ENCODE measurements around the gene HEATR3.
A peak's percentile ranks its signal among the peaks of the same experiment; 100 is the strongest.

The HEATR3 gene

GRCh38 chr16:50065624-50066481 is at the start of gene HEATR3:
Gene HEATR3 (plus strand): TSS chr16:50065970. CDS start chr16:50066132, 162 bp downstream.
- DNase-seq (ENCODE audit: insufficient read length, low spot score) (peak; percentile 96), FAIRE-seq (no peak)
- TF ChIP-seq POLR2A (IDR thresholded peaks at IDR 0.05; ENCODE audit: low read depth, low read length): peak; percentile 94

GRCh38 chr16:50017553-50017952 is 48.2 kb upstream of the HEATR3 start:
- DNase-seq (ENCODE audit: insufficient read length, low spot score) (no peak), FAIRE-seq (no peak)
- TF ChIP-seq POLR2A (IDR thresholded peaks at IDR 0.05; ENCODE audit: low read depth, low read length): no peak

- DNase-seq (ENCODE audit: insufficient read length, low spot score) (peak; percentile 8), FAIRE-seq (no peak)
Measured at GRCh38 chr16:50021544-50021943, 44.2 kb upstream of the HEATR3 start.

GRCh38 chr16:50023641-50024040 is 42.1 kb upstream of the HEATR3 start:
- DNase-seq (ENCODE audit: insufficient read length, low spot score) (no peak), FAIRE-seq (no peak)
- no peak for TF ChIP-seq POLR2A (IDR thresholded peaks at IDR 0.05; ENCODE audit: low read depth, low read length)

More at GRCh38 chr16:50021544-50021943, 44.2 kb upstream of the HEATR3 start:
- no peak for TF ChIP-seq POLR2A (IDR thresholded peaks at IDR 0.05; ENCODE audit: low read depth, low read length)

GRCh38 chr16:50024207-50024606 is 41.6 kb upstream of the HEATR3 start:
- no peak for TF ChIP-seq POLR2A (IDR thresholded peaks at IDR 0.05; ENCODE audit: low read depth, low read length)
- FAIRE-seq (no peak), DNase-seq (ENCODE audit: insufficient read length, low spot score) (no peak)

GRCh38 chr16:50024684-50025536 is 40.9 kb upstream of the HEATR3 start, which contains the start of gene CNEP1R1:
Gene CNEP1R1 (plus strand): TSS chr16:50025225. CDS start chr16:50025316, 91 bp downstream.
- TF ChIP-seq POLR2A (IDR thresholded peaks at IDR 0.05; ENCODE audit: low read depth, low read length): peak; percentile 87
- FAIRE-seq: peak; percentile 87
- peak; percentile 93 for DNase-seq (ENCODE audit: insufficient read length, low spot score)

GRCh38 chr16:50025537-50025931 is 40.2 kb upstream of the HEATR3 start:
- no peak for TF ChIP-seq POLR2A (IDR thresholded peaks at IDR 0.05; ENCODE audit: low read depth, low read length)
- FAIRE-seq (no peak), DNase-seq (ENCODE audit: insufficient read length, low spot score) (peak; percentile 23)

GRCh38 chr16:50027829-50028228 is 37.9 kb upstream of the HEATR3 start:
- FAIRE-seq (no peak), DNase-seq (ENCODE audit: insufficient read length, low spot score) (no peak)
- no peak for TF ChIP-seq POLR2A (IDR thresholded peaks at IDR 0.05; ENCODE audit: low read depth, low read length)

- no peak for DNase-seq (ENCODE audit: insufficient read length, low spot score)
- peak; percentile 30 for FAIRE-seq
- TF ChIP-seq POLR2A (IDR thresholded peaks at IDR 0.05; ENCODE audit: low read depth, low read length): no peak
Measured at GRCh38 chr16:50035468-50035992, 30.2 kb upstream of the HEATR3 start.

GRCh38 chr16:50036426-50036825 is 29.3 kb upstream of the HEATR3 start:
- no peak for FAIRE-seq

GRCh38 chr16:50037662-50038220 is 28.0 kb upstream of the HEATR3 start:
- no peak for DNase-seq (ENCODE audit: insufficient read length, low spot score)
- no peak for FAIRE-seq
- TF ChIP-seq POLR2A (IDR thresholded peaks at IDR 0.05; ENCODE audit: low read depth, low read length): no peak

More at GRCh38 chr16:50036426-50036825, 29.3 kb upstream of the HEATR3 start:
- no peak for TF ChIP-seq POLR2A (IDR thresholded peaks at IDR 0.05; ENCODE audit: low read depth, low read length)
- no peak for DNase-seq (ENCODE audit: insufficient read length, low spot score)

GRCh38 chr16:50038286-50038685 is 27.5 kb upstream of the HEATR3 start:
- no peak for TF ChIP-seq POLR2A (IDR thresholded peaks at IDR 0.05; ENCODE audit: low read depth, low read length)
- DNase-seq (ENCODE audit: insufficient read length, low spot score) (no peak), FAIRE-seq (no peak)

GRCh38 chr16:50038756-50039529 is 26.8 kb upstream of the HEATR3 start:
- no peak for TF ChIP-seq POLR2A (IDR thresholded peaks at IDR 0.05; ENCODE audit: low read depth, low read length)
- DNase-seq (ENCODE audit: insufficient read length, low spot score): no peak
- no peak for FAIRE-seq

All from H54 (cell line).